Mucosa of rectum (tissue), 2 donors: ENCODE results near the gene ZDHHC15.
"Not testable (repeated sequence)": the region's sequence is repeated elsewhere in the genome, so short reads cannot be mapped to it uniquely, and the experiment has no call there.

Source experiments
- H3K27ac ChIP-seq, 2 donors: one replicate each; pipeline ENCODE4 v1.7.0; 2013; ENCODE audit warnings: inconsistent platforms in 2 of 2, low read depth in 2 of 2, low read length in 2 of 2
- H3K27me3 ChIP-seq, 2 donors: one replicate each; pipeline ENCODE4 v1.7.0; 2013; ENCODE audit warnings: low read length in 2 of 2; ENCODE audit not compliant: control insufficient read depth in 2 of 2, insufficient read depth in 2 of 2
- H3K36me3 ChIP-seq, 2 donors: one replicate each; pipeline ENCODE4 v1.7.0; 2013; ENCODE audit warnings: low read length in 2 of 2; ENCODE audit not compliant: control insufficient read depth in 2 of 2, insufficient read depth in 2 of 2
- H3K4me1 ChIP-seq, 2 donors: one replicate each; pipeline ENCODE4 v1.7.0; 2013; ENCODE audit warnings: low read length in 2 of 2, mild to moderate bottlenecking in 1 of 2; ENCODE audit not compliant: control insufficient read depth in 2 of 2, insufficient read depth in 2 of 2
- H3K4me3 ChIP-seq, 2 donors: one replicate each; pipeline ENCODE4 v1.7.0; 2013; ENCODE audit warnings: low read length in 2 of 2
- H3K9ac ChIP-seq, 2 donors: one replicate each; pipeline ENCODE4 v1.7.0; 2013; ENCODE audit warnings: low read length in 2 of 2, low read depth in 1 of 2, mild to moderate bottlenecking in 1 of 2
- H3K9me3 ChIP-seq, 2 donors: one replicate each; pipeline ENCODE4 v1.7.0; 2013; ENCODE audit warnings: low read length in 2 of 2; ENCODE audit not compliant: control insufficient read depth in 2 of 2
- donor health status: healthy.
- donor health status: Normal muscosa, but diverticular disease.

The ZDHHC15 gene

GRCh38 chrX:75369721-75370120, 153.1 kb downstream of the ZDHHC15 start:
- no peak overlapping the region for H3K4me3 ChIP-seq
- no peaks in the 10 kb centered on the region for H3K36me3 ChIP-seq
- H3K9me3 ChIP-seq = no peaks in the 10 kb centered on the region
- H3K27me3 ChIP-seq = no peaks in the 10 kb centered on the region
- no peaks in the 10 kb centered on the region for H3K4me1 ChIP-seq
- H3K27ac ChIP-seq = no peak overlapping the region
- no peak overlapping the region for H3K9ac ChIP-seq

GRCh38 chrX:75366861-75367260, 156.0 kb downstream of the ZDHHC15 start:
- H3K27me3 ChIP-seq = no peaks in the 10 kb centered on the region
- no peaks in the 10 kb centered on the region for H3K9me3 ChIP-seq
- H3K36me3 ChIP-seq = no peaks in the 10 kb centered on the region
- no peak overlapping the region for H3K4me3 ChIP-seq
- H3K9ac ChIP-seq = no peak overlapping the region
- no peak overlapping the region for H3K27ac ChIP-seq
- H3K4me1 ChIP-seq = no peaks in the 10 kb centered on the region

GRCh38 chrX:75365243-75365975, 157.4 kb downstream of the ZDHHC15 start:
- Histone ChIP-seq H3K27me3 (no peaks in the 10 kb centered on the region), H3K27ac (no peak overlapping the region), H3K4me1 (no peaks in the 10 kb centered on the region), H3K36me3 (no peaks in the 10 kb centered on the region), H3K4me3 (no peak overlapping the region), H3K9me3 (no peaks in the 10 kb centered on the region), H3K9ac (no peak overlapping the region)

- Histone ChIP-seq H3K4me1 (no peaks in the 10 kb centered on the region), H3K4me3 (no peak overlapping the region), H3K9me3 (no peaks in the 10 kb centered on the region), H3K9ac (no peak overlapping the region), H3K27me3 (no peaks in the 10 kb centered on the region), H3K36me3 (no peaks in the 10 kb centered on the region), H3K27ac (no peak overlapping the region)
Observed at GRCh38 chrX:75361788-75362187, 161.0 kb downstream of the ZDHHC15 start.

GRCh38 chrX:75348601-75349000, 174.2 kb downstream of the ZDHHC15 start:
- not testable (repeated sequence) for H3K27me3 ChIP-seq, H3K4me3 ChIP-seq, H3K9me3 ChIP-seq, H3K4me1 ChIP-seq, H3K9ac ChIP-seq, H3K36me3 ChIP-seq, H3K27ac ChIP-seq

- Histone ChIP-seq H3K36me3 (no peaks in the 10 kb centered on the region), H3K9me3 (no peaks in the 10 kb centered on the region), H3K4me1 (no peaks in the 10 kb centered on the region), H3K4me3 (no peak overlapping the region), H3K9ac (no peak overlapping the region), H3K27me3 (no peaks in the 10 kb centered on the region), H3K27ac (no peak overlapping the region)
Observed at GRCh38 chrX:75337525-75337924, 185.3 kb downstream of the ZDHHC15 start.

GRCh38 chrX:75335127-75335458, 187.7 kb downstream of the ZDHHC15 start:
- H3K9ac ChIP-seq = no peak overlapping the region
- H3K4me1 ChIP-seq = no peaks in the 10 kb centered on the region
- no peaks in the 10 kb centered on the region for H3K9me3 ChIP-seq
- H3K27me3 ChIP-seq = no peaks in the 10 kb centered on the region
- no peak overlapping the region for H3K4me3 ChIP-seq
- H3K36me3 ChIP-seq = no peaks in the 10 kb centered on the region
- H3K27ac ChIP-seq = no peak overlapping the region

GRCh38 chrX:75334407-75335126, 188.3 kb downstream of the ZDHHC15 start:
- not testable (repeated sequence) for H3K27ac ChIP-seq, H3K4me1 ChIP-seq, H3K36me3 ChIP-seq, H3K27me3 ChIP-seq, H3K9ac ChIP-seq, H3K4me3 ChIP-seq, H3K9me3 ChIP-seq

- Histone ChIP-seq H3K27me3 (no peaks in the 10 kb centered on the region), H3K4me1 (no peaks in the 10 kb centered on the region), H3K36me3 (peaks cover 4 to 7% of the 10 kb centered on the region in 2 donors), H3K4me3 (no peak overlapping the region), H3K9ac (no peak overlapping the region), H3K9me3 (peaks cover 0 to 4% of the 10 kb centered on the region in 2 donors), H3K27ac (no peak overlapping the region)
Observed at GRCh38 chrX:75327607-75328006, 195.2 kb downstream of the ZDHHC15 start.
